AG04449 (cell line): ENCODE measurements around the gene WDR19.
"Not testable (repeated sequence)": the region's sequence is repeated elsewhere in the genome, so short reads cannot be mapped to it uniquely, and the experiment has no call there.

Experiments
- CTCF ChIA-PET: fragments of 350-600 bp; formaldehyde crosslinking; extraction: SDS; loops from one replicate; lab custom pipeline; 2021; ENCODE audit warnings: antibody characterized with exemption; lab: Yijun Ruan, JAX
- POLR2A ChIA-PET: fragments of 400-600, 350-600 bp; formaldehyde crosslinking; extraction: SDS; loops from one replicate; lab custom pipeline; 2020; ENCODE audit warnings: antibody characterized with exemption, inconsistent platforms; lab: Yijun Ruan, JAX
- DNase-seq: peaks from one replicate; pipeline ENCODE4 v3.0.0-alpha.2; 2010; ENCODE audit warnings: low read depth, low spot score
- H3K4me3 ChIP-seq: 2 replicates; pipeline ENCODE4 v1.5.1; 2011; ENCODE audit warnings: low read depth, mild to moderate bottlenecking, control low read depth, low read length
- CTCF ChIP-seq: IDR thresholded peaks from one replicate; pipeline ENCODE4 v1.5.1; 2011; ENCODE audit warnings: mild to moderate bottlenecking, moderate library complexity, low read length, control low read depth, inconsistent platforms; ENCODE audit not compliant: insufficient read depth; ENCODE audit errors: missing control alignments

Gene WDR19

GRCh38 chr4:39291686-39292085, 109.4 kb downstream of the WDR19 start:
- ChIA-PET POLR2A (no interaction called here), CTCF (no interaction called here)
- TF ChIP-seq CTCF, result no peak

GRCh38 chr4:39292433-39292832, 110.1 kb downstream of the WDR19 start:
- POLR2A ChIA-PET, H3K4me3 ChIP-seq, DNase-seq, CTCF ChIA-PET: not testable (repeated sequence)

More at GRCh38 chr4:39291686-39292085, 109.4 kb downstream of the WDR19 start:
- no peak overlapping the region for H3K4me3 ChIP-seq
- DNase-seq, result no peak

- TF ChIP-seq CTCF, result no peak
- CTCF ChIA-PET, result interaction anchor here (1.4 kb wide), 1 partner anchor 10 kb away, joined by 3 read pairs; no protein-coding TSS in a partner anchor
Observed at GRCh38 chr4:39295784-39296183, 113.5 kb downstream of the WDR19 start.

GRCh38 chr4:39302901-39303300, 120.6 kb downstream of the WDR19 start:
- TF ChIP-seq CTCF, result no peak
- no peak for DNase-seq
- ChIA-PET POLR2A (no interaction called here), CTCF (interaction anchor here (0.6 kb wide), 1 partner anchor 63 kb away, joined by 3 read pairs; no protein-coding TSS in a partner anchor)
- no peak overlapping the region for H3K4me3 ChIP-seq

More at GRCh38 chr4:39295784-39296183, 113.5 kb downstream of the WDR19 start:
- no peak overlapping the region for H3K4me3 ChIP-seq
- DNase-seq, result no peak
- POLR2A ChIA-PET, result no interaction called here

- POLR2A ChIA-PET, result no interaction called here
- TF ChIP-seq CTCF, result no peak
- DNase-seq, result no peak
- CTCF ChIA-PET, result no interaction called here
- no peak overlapping the region for H3K4me3 ChIP-seq
Observed at GRCh38 chr4:39303871-39304270, 121.5 kb downstream of the WDR19 start.

GRCh38 chr4:39304651-39305050, 122.3 kb downstream of the WDR19 start:
- no peak for DNase-seq
- ChIA-PET POLR2A (no interaction called here), CTCF (no interaction called here)
- no peak for TF ChIP-seq CTCF
- H3K4me3 ChIP-seq, result no peak overlapping the region
